ENCODE measurements around the gene ZEB2. TPM values are rescaled to one million over a fixed set of nuclear protein-coding genes. Genes with fewer than 3 reads are reported as not detected.

The ZEB2 gene
- total and polyA plus RNA-seq, 9 donors = 55.3 to 250 (median 174) TPM

DNA sequence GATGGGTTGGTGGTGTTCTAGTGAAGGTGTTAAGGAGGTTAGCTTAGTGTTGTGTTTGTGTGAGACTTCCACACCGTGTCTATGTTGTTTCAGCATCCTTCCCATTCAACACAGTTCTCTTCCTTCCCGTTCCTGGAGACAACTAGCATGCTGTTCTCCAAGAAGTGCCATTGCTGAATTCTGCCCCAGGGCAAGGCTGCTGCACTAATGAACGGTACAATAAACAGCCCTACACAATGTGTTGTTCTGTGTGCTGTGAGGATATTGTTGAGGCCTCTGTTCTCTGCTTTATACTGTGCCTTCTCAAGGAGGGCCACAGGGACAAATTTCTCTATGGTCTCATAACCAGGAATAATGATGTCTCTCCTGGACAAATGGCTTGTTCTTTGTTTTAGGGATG, 39.8 kb upstream of the ZEB2 start:
- TF ChIP-seq, protein P1, sequence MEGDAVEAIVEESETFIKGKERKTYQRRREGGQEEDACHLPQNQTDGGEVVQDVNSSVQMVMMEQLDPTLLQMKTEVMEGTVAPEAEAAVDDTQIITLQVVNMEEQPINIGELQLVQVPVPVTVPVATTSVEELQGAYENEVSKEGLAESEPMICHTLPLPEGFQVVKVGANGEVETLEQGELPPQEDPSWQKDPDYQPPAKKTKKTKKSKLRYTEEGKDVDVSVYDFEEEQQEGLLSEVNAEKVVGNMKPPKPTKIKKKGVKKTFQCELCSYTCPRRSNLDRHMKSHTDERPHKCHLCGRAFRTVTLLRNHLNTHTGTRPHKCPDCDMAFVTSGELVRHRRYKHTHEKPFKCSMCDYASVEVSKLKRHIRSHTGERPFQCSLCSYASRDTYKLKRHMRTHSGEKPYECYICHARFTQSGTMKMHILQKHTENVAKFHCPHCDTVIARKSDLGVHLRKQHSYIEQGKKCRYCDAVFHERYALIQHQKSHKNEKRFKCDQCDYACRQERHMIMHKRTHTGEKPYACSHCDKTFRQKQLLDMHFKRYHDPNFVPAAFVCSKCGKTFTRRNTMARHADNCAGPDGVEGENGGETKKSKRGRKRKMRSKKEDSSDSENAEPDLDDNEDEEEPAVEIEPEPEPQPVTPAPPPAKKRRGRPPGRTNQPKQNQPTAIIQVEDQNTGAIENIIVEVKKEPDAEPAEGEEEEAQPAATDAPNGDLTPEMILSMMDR (IDR thresholded peaks at IDR 0.05) = no peak
- no peaks in the 10 kb centered on the region for H3K4me1 ChIP-seq (ENCODE audit: insufficient read depth)
- no peak for DNase-seq
- no peaks in the 10 kb centered on the region for H3K27me3 ChIP-seq
- H3K4me3 ChIP-seq = no peak overlapping the region
- 90 to 95% (median 93%) methylated on average over 3 of the region's 3 CpGs for WGBS, 3 donors
- no peaks in the 10 kb centered on the region for H3K36me3 ChIP-seq
- no peak overlapping the region for H3K27ac ChIP-seq
- intact Hi-C loops (cut with DNase I) = no loop called here
- H3K9me3 ChIP-seq = no peaks in the 10 kb centered on the region

DNA sequence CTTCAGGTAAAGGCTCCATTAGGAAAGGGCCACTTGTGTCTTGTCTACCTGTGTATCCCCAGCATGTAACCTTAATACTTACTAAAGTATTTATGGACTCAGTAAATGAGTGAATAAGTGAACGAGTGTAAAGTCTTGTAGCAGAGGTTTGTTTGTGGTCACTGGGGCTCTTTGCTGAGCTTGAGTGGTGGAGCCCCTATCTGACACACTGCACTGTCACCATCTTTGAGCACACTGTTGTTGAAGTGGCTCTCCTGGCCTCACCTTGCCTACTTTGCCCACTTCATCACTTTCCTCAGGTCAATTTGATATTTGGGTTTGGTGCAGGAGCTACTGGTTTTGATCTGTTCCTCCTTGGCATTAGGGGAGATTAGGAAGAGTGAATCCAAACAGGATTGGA, 39.3 kb upstream of the ZEB2 start:
- Histone ChIP-seq H3K36me3 (no peaks in the 10 kb centered on the region), H3K27ac (no peak overlapping the region), H3K4me3 (no peak overlapping the region), H3K9me3 (no peaks in the 10 kb centered on the region), H3K27me3 (no peaks in the 10 kb centered on the region), H3K4me1 (ENCODE audit: insufficient read depth) (no peaks in the 10 kb centered on the region)
- TF ChIP-seq EP300 (IDR thresholded peaks at IDR 0.05) (no peak), POLR2A (IDR thresholded peaks at IDR 0.05) (no peak)
- TF ChIP-seq, protein P1 (IDR thresholded peaks at IDR 0.05) = no peak
- intact Hi-C loops (cut with DNase I) = no loop called here
- no peak for DNase-seq
- WGBS, 3 donors = 83 to 92% (median 92%) methylated on average over 1 of the region's 1 CpG

DNA sequence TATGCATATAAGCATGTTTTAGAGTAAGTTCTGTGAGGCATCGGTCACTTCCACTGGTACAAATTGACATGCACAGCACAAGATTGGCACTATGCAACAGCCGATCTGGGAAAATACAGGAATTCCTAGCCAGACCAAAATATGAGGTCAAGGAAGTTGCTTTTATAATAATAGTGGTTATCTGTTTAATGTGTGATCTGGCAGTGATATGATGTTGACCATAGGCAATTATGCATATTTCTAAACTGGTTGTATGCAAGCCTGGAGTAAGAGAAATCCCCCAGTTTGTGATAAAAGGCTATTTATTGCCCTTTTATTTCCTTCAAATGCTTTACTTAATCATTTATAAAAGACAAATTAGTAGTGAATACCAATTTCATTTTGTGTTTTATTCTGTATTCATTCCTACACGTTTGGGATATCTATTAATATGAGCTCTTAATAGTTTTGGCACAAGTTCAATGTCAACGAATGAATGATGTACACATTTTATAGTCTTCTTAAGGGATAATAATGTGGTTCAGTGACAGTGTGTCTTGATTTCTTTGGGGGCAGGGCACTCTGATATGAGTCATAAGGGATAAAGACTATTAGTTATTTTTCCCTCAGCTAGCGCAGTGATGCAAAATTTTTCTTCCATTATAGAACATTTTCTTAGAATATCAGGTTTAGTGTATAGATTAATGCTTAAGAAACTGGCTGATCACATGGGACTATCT, 34.7 kb upstream of the ZEB2 start:
- Histone ChIP-seq H3K4me3 (no peak overlapping the region), H3K9me3 (no peaks in the 10 kb centered on the region), H3K27me3 (no peaks in the 10 kb centered on the region), H3K27ac (no peak overlapping the region), H3K36me3 (no peaks in the 10 kb centered on the region), H3K4me1 (ENCODE audit: insufficient read depth) (peaks cover 2% of the 10 kb centered on the region)
- intact Hi-C loops (cut with DNase I) = no loop called here
- DNase-seq = no peak
- 54 to 61% (median 59%) methylated on average over 5 of the region's 5 CpGs for WGBS, 3 donors
- no peak for TF ChIP-seq EP300 (IDR thresholded peaks at IDR 0.05)
- TF ChIP-seq POLR2A (IDR thresholded peaks at IDR 0.05) = no peak
- TF ChIP-seq, protein P1 (IDR thresholded peaks at IDR 0.05) = no peak

DNA sequence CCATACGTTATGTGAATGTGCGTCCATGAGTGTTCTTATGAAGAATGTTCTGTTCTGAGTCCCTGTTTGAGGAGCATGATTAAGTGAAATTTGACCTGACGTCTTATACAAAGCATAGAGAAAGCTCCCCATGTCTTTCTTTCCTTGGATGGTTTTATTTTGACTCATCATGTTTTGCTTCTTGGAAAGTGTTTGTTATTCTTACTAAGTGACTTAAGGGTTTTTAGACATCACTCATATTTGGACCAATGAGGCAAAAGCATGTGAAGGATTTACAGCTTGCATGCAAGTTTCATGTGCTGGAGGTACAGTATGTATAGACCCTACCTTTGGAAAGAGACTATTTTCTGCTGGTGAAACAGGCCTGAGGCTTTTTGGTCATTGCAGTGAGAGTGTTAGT, 33.5 kb upstream of the ZEB2 start:
- Histone ChIP-seq H3K27me3 (no peaks in the 10 kb centered on the region), H3K4me3 (no peak overlapping the region), H3K27ac (no peak overlapping the region), H3K36me3 (no peaks in the 10 kb centered on the region), H3K4me1 (ENCODE audit: insufficient read depth) (peaks cover 2% of the 10 kb centered on the region), H3K9me3 (no peaks in the 10 kb centered on the region)
- intact Hi-C loops (cut with DNase I) = no loop called here
- TF ChIP-seq POLR2A (IDR thresholded peaks at IDR 0.05) = no peak
- no peak for TF ChIP-seq EP300 (IDR thresholded peaks at IDR 0.05)
- TF ChIP-seq, protein P1 (IDR thresholded peaks at IDR 0.05) = no peak
- no peak for DNase-seq
- WGBS, 3 donors = 59 to 80% (median 69%) methylated on average over 3 of the region's 3 CpGs

All from ovary (tissue), 9 donors.